Right lung (tissue), 5 donors: ENCODE results near the gene PCMTD2. TPM values are rescaled to one million over a fixed set of nuclear protein-coding genes. Genes with fewer than 3 reads are reported as not detected.

Experiments
- DNase-seq, 2 donors: peaks; one replicate each; pipeline ENCODE4 v3.0.0-alpha.2; 2013
- polyA plus RNA-seq, 5 donors: library from polyadenylated mRNA; unstranded; fragments of 120-200 nt; gene quantifications; one replicate each; pipeline versions ENCODE4 v1.2.1 to v1.2.3, GENCODE V29; 2013; ENCODE audit warnings: inconsistent platforms in 1 of 5, low replicate concordance in 1 of 5; ENCODE audit not compliant: insufficient read length in 5 of 5, insufficient read depth in 1 of 5

PCMTD2 gene
- polyA plus RNA-seq, 5 donors: 86.2 to 166 (median 138) TPM

- DNase-seq: no peak
Observed at GRCh38 chr20:64237316-64237715, 18.2 kb upstream of the PCMTD2 start.

GRCh38 chr20:64238115-64238825 lies 17.3 kb upstream of the PCMTD2 start:
- no peak for DNase-seq

- DNase-seq: no peak
Observed at GRCh38 chr20:64238851-64239387, 16.6 kb upstream of the PCMTD2 start.

- DNase-seq: no peak
Observed at GRCh38 chr20:64239449-64240242, 15.9 kb upstream of the PCMTD2 start.

- no peak for DNase-seq
Observed at GRCh38 chr20:64240243-64241015, 15.1 kb upstream of the PCMTD2 start.

- no peak for DNase-seq
Observed at GRCh38 chr20:64241061-64241460, 14.5 kb upstream of the PCMTD2 start.

- DNase-seq: no peak
Observed at GRCh38 chr20:64242003-64242796, 13.3 kb upstream of the PCMTD2 start.

- DNase-seq: no peak
Observed at GRCh38 chr20:64242797-64243475, 12.6 kb upstream of the PCMTD2 start.

- DNase-seq: no peak
Observed at GRCh38 chr20:64244281-64244805, 11.2 kb upstream of the PCMTD2 start.

GRCh38 chr20:64244870-64245603 lies 10.5 kb upstream of the PCMTD2 start:
- no peak for DNase-seq

- DNase-seq: no peak
Observed at GRCh38 chr20:64245746-64246595, 9.6 kb upstream of the PCMTD2 start.

- DNase-seq: no peak
Observed at GRCh38 chr20:64246616-64247306, 8.8 kb upstream of the PCMTD2 start.

- DNase-seq: no peak
Observed at GRCh38 chr20:64247307-64247618, 8.3 kb upstream of the PCMTD2 start.

GRCh38 chr20:64247970-64248841 lies 7.3 kb upstream of the PCMTD2 start:
- no peak for DNase-seq

- DNase-seq: no peak
Observed at GRCh38 chr20:64250027-64250426, 5.5 kb upstream of the PCMTD2 start.

GRCh38 chr20:64253000-64253383 lies 2.6 kb upstream of the PCMTD2 start:
- DNase-seq: no peak

- no peak for DNase-seq
Observed at GRCh38 chr20:64253443-64253842, 2.1 kb upstream of the PCMTD2 start.
